GM12878 (cell line): ENCODE results near the gene PSMB9. TPM values are rescaled to one million over a fixed set of nuclear protein-coding genes. Genes with fewer than 3 reads are reported as not detected.

Source experiments
- DPF2 ChIP-seq: fragments of 450-650 bp; IDR thresholded peaks from 2 replicates; pipeline ENCODE4 v1.6.1; 2017; ENCODE audit warnings: mild to moderate bottlenecking
- HDAC6 ChIP-seq: fragments of 200-600 bp; sonication (generic); IDR thresholded peaks from one replicate; pipeline ENCODE4 v1.8.0; 2017; ENCODE audit warnings: antibody characterized with exemption; ENCODE audit not compliant: unreplicated experiment
- KLF5 ChIP-seq: fragments of 450-650 bp; IDR thresholded peaks from 2 replicates; pipeline ENCODE4 v1.6.1; 2014; ENCODE audit warnings: mild to moderate bottlenecking; ENCODE audit not compliant: partially characterized antibody
- NR2C1 ChIP-seq: fragments of 450-650 bp; IDR thresholded peaks from 2 replicates; pipeline ENCODE4 v1.6.1; 2017; ENCODE audit warnings: antibody characterized with exemption, mild to moderate bottlenecking, moderate library complexity
- PAX5 ChIP-seq: IDR thresholded peaks from 2 replicates; pipeline ENCODE4 v1.6.1; 2011; ENCODE audit warnings: low read depth, low read length, borderline replicate concordance
- SMC3 ChIP-seq: IDR thresholded peaks from 2 replicates; pipeline ENCODE4 v1.6.1; 2011; ENCODE audit warnings: low read length, improper control_type of control experiment, borderline replicate concordance
- TCF12 ChIP-seq: IDR thresholded peaks from 2 replicates; pipeline ENCODE4 v1.6.1; 2011; ENCODE audit warnings: low read depth, mild to moderate bottlenecking, low read length
- polyA plus RNA-seq, 11 experiments: library from polyadenylated mRNA; depleted of rRNA in 4 of 11; unstranded in 6 of 11; stranded (reverse) in 5 of 11; fragments of >200 nt; fragmentation: Nextera tagmentation in 4 of 11; fragmentation: Illumina TruSeq in 1 of 11; extraction: Ambion mirVana in 4 of 11; extraction: Trizol in 1 of 11; gene quantifications; 1 replicate in 1 of 11; 2 replicates in 10 of 11; pipeline versions ENCODE4 v1.2.1 to v1.2.3, GENCODE V29; 2011 to 2016; ENCODE audit warnings: inconsistent platforms in 2 of 11, missing spikeins in 2 of 11, low read depth in 1 of 11
- total RNA-seq, 4 experiments: library from RNA; depleted of rRNA in 3 of 4; stranded (reverse); fragments of >200 nt in 3 of 4; fragmentation: Illumina TruSeq in 1 of 4; extraction: Trizol in 1 of 4; gene quantifications; 2 replicates each; pipeline versions ENCODE4 v1.2.1 to v1.2.3, GENCODE V29; 2013 to 2021
- TF ChIP-seq, protein P1 (sequence below): fragments of 450-650 bp; IDR thresholded peaks from 2 replicates; pipeline ENCODE4 v1.6.1; 2016; ENCODE audit warnings: mild to moderate bottlenecking, moderate library complexity, borderline replicate concordance
- TF ChIP-seq, protein P2 (sequence below): IDR thresholded peaks from 2 replicates; pipeline ENCODE4 v1.6.1; 2011; ENCODE audit warnings: low read depth, mild to moderate bottlenecking, low read length, moderate library complexity, borderline replicate concordance; ENCODE audit errors: extremely low read depth

The PSMB9 gene
- total and polyA plus RNA-seq, 10 of the 15 experiments (the other 5 are each of a cell fraction or from before 2014, with no cell fraction given): 167 to 517 (median 275) TPM

GRCh38 chr6:32876603-32877002 lies 22.6 kb downstream of the PSMB9 start (continued):
- TF ChIP-seq SMC3: no peak
- no peak for TF ChIP-seq HDAC6
- no peak for TF ChIP-seq NR2C1
- TF ChIP-seq, protein P1, sequence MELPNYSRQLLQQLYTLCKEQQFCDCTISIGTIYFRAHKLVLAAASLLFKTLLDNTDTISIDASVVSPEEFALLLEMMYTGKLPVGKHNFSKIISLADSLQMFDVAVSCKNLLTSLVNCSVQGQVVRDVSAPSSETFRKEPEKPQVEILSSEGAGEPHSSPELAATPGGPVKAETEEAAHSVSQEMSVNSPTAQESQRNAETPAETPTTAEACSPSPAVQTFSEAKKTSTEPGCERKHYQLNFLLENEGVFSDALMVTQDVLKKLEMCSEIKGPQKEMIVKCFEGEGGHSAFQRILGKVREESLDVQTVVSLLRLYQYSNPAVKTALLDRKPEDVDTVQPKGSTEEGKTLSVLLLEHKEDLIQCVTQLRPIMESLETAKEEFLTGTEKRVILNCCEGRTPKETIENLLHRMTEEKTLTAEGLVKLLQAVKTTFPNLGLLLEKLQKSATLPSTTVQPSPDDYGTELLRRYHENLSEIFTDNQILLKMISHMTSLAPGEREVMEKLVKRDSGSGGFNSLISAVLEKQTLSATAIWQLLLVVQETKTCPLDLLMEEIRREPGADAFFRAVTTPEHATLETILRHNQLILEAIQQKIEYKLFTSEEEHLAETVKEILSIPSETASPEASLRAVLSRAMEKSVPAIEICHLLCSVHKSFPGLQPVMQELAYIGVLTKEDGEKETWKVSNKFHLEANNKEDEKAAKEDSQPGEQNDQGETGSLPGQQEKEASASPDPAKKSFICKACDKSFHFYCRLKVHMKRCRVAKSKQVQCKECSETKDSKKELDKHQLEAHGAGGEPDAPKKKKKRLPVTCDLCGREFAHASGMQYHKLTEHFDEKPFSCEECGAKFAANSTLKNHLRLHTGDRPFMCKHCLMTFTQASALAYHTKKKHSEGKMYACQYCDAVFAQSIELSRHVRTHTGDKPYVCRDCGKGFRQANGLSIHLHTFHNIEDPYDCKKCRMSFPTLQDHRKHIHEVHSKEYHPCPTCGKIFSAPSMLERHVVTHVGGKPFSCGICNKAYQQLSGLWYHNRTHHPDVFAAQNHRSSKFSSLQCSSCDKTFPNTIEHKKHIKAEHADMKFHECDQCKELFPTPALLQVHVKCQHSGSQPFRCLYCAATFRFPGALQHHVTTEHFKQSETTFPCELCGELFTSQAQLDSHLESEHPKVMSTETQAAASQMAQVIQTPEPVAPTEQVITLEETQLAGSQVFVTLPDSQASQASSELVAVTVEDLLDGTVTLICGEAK: no peak
- no peak for TF ChIP-seq PAX5
- TF ChIP-seq, protein P2, sequence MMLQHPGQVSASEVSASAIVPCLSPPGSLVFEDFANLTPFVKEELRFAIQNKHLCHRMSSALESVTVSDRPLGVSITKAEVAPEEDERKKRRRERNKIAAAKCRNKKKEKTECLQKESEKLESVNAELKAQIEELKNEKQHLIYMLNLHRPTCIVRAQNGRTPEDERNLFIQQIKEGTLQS: no peak
- TF ChIP-seq KLF5: no peak
- no peak for TF ChIP-seq DPF2
- no peak for TF ChIP-seq TCF12
